Trophoblast cell (in vitro differentiated cells and primary cell): ENCODE data around the gene ZNF784.

Experiments used
- DNase-seq, 2 donors: peaks; one replicate each; pipeline ENCODE4 v3.0.0-alpha.2; 2016
- H2AFZ ChIP-seq: 2 replicates; pipeline ENCODE4 v1.6.1; 2013; ENCODE audit warnings: low read length, moderate library complexity, mild to moderate bottlenecking; ENCODE audit not compliant: insufficient read depth, poor library complexity
- H2AK5ac ChIP-seq: 2 replicates; pipeline ENCODE4 v1.6.1; 2013; ENCODE audit warnings: mild to moderate bottlenecking, low read length
- H2BK120ac ChIP-seq: 2 replicates; pipeline ENCODE4 v1.6.1; 2013; ENCODE audit warnings: low read length, mild to moderate bottlenecking, moderate library complexity; ENCODE audit not compliant: insufficient read depth, poor library complexity
- H2BK12ac ChIP-seq: 2 replicates; pipeline ENCODE4 v1.6.1; 2013; ENCODE audit warnings: mild to moderate bottlenecking, low read length, moderate library complexity
- H2BK5ac ChIP-seq: 2 replicates; pipeline ENCODE4 v1.6.1; 2013; ENCODE audit warnings: low read length, low read depth, moderate library complexity, mild to moderate bottlenecking; ENCODE audit not compliant: poor library complexity
- H3K14ac ChIP-seq: 2 replicates; pipeline ENCODE4 v1.6.1; 2013; ENCODE audit warnings: mild to moderate bottlenecking, low read length
- H3K18ac ChIP-seq: 2 replicates; pipeline ENCODE4 v1.6.1; 2013; ENCODE audit warnings: mild to moderate bottlenecking, low read length
- H3K23ac ChIP-seq: 2 replicates; pipeline ENCODE4 v1.6.1; 2013; ENCODE audit warnings: low read length
- H3K27ac ChIP-seq: 2 replicates; pipeline ENCODE4 v1.5.1; 2013; ENCODE audit warnings: low read depth, mild to moderate bottlenecking, inconsistent platforms, low read length, moderate library complexity
- H3K27me3 ChIP-seq: 2 replicates; pipeline ENCODE4 v1.6.1; 2013; ENCODE audit warnings: inconsistent platforms, mild to moderate bottlenecking, low read length, moderate library complexity; ENCODE audit not compliant: insufficient read depth
- H3K36me3 ChIP-seq, 2 experiments: 1 replicate in 1 of 2; 2 replicates in 1 of 2; pipeline ENCODE4 v1.6.1; 2013; ENCODE audit warnings: low read length in 2 of 2, mild to moderate bottlenecking in 2 of 2, moderate library complexity in 1 of 2; ENCODE audit not compliant: insufficient read depth in 2 of 2, control insufficient read depth in 1 of 2
- H3K4ac ChIP-seq: 2 replicates; pipeline ENCODE4 v1.6.1; 2013; ENCODE audit warnings: low read depth, mild to moderate bottlenecking, low read length, moderate library complexity
- H3K4me1 ChIP-seq, 2 experiments: 1 replicate in 1 of 2; 2 replicates in 1 of 2; pipeline ENCODE4 v1.6.1; 2013; ENCODE audit warnings: low read length in 2 of 2, mild to moderate bottlenecking in 2 of 2, moderate library complexity in 1 of 2; ENCODE audit not compliant: insufficient read depth in 2 of 2, control insufficient read depth in 1 of 2
- H3K4me2 ChIP-seq: 2 replicates; pipeline ENCODE4 v1.6.1; 2013; ENCODE audit warnings: inconsistent platforms, mild to moderate bottlenecking, low read length, moderate library complexity
- H3K4me3 ChIP-seq: 2 replicates; pipeline ENCODE4 v1.5.1; 2013; ENCODE audit warnings: mild to moderate bottlenecking, low read depth, low read length, inconsistent platforms
- H3K79me1 ChIP-seq: one replicate; pipeline ENCODE4 v1.6.1; 2013; ENCODE audit warnings: low read length
- H3K79me2 ChIP-seq: 2 replicates; pipeline ENCODE4 v1.6.1; 2013; ENCODE audit warnings: low read length, mild to moderate bottlenecking; ENCODE audit not compliant: control insufficient read depth, insufficient read depth, poor library complexity
- H3K9ac ChIP-seq: 2 replicates; pipeline ENCODE4 v1.6.1; 2013; ENCODE audit warnings: mild to moderate bottlenecking, low read length
- H3K9me3 ChIP-seq: 2 replicates; pipeline ENCODE4 v1.6.1; 2013; ENCODE audit warnings: low read depth, mild to moderate bottlenecking, control low read depth, inconsistent platforms, low read length; ENCODE audit not compliant: insufficient read depth
- H4K12ac ChIP-seq: 2 replicates; pipeline ENCODE4 v1.6.1; 2013; ENCODE audit warnings: low read depth, mild to moderate bottlenecking, low read length, moderate library complexity
- H4K8ac ChIP-seq: 2 replicates; pipeline ENCODE4 v1.6.1; 2013; ENCODE audit warnings: low read depth, mild to moderate bottlenecking, low read length, moderate library complexity
- H4K91ac ChIP-seq: one replicate; pipeline ENCODE4 v1.6.1; 2013; ENCODE audit warnings: low read depth, mild to moderate bottlenecking, low read length, moderate library complexity
- WGBS: extraction: QIAGEN DNeasy Blood & Tissue Kit; methylation state at CpG from one replicate; pipeline ENCODE4 v1.1.7; 2013; ENCODE audit warnings: missing lambda C conversion rate; ENCODE audit not compliant: insufficient read length, insufficient coverage; ENCODE audit errors: extremely low coverage; 5-methylcytosine and 5-hydroxymethylcytosine counted together

ZNF784 gene

GRCh38 chr19:55581145-55581822 lies 43.1 kb downstream of the ZNF784 start:
- Histone ChIP-seq H2AFZ (peak overlapping the region; percentile 61), H3K79me2 (peaks cover 13% of the 10 kb centered on the region), H2BK12ac (no peak overlapping the region), H3K4me2 (peak overlapping the region; percentile 72), H4K8ac (peak overlapping the region; percentile 93), H3K14ac (peak overlapping the region; percentile 61), H3K9ac (peak overlapping the region; percentile 18), H2AK5ac (peak overlapping the region; percentile 58), H3K79me1 (peaks cover 19% of the 10 kb centered on the region), H3K4me3 (peak overlapping the region; percentile 59), H3K27me3 (no peaks in the 10 kb centered on the region), H3K36me3 (peaks cover 25 to 26% of the 10 kb centered on the region in 2 experiments), H4K91ac (peak overlapping the region; percentile 78), H3K27ac (peak overlapping the region; percentile 11), H3K4ac (no peak overlapping the region), H3K4me1 (peaks cover 5 to 13% of the 10 kb centered on the region in 2 experiments), H3K18ac (peak overlapping the region; percentile 67), H4K12ac (peak overlapping the region; percentile 86), H3K9me3 (peaks cover 2% of the 10 kb centered on the region), H2BK5ac (peak overlapping the region; percentile 70), H3K23ac (no peak overlapping the region), H2BK120ac (peak overlapping the region; percentile 20)
- DNase-seq = peak in 1 of 2 donors; percentile 8
- WGBS = no CpG with 5 or more reads among the region's 12 CpGs

- Histone ChIP-seq H3K79me1 (peaks cover 16% of the 10 kb centered on the region), H3K9me3 (peaks cover 2% of the 10 kb centered on the region), H2AFZ (peak within 1 kb of the TSS; percentile 68), H3K18ac (peak within 1 kb of the TSS; percentile 96), H3K4me2 (peak within 1 kb of the TSS; percentile 81), H4K12ac (peak within 1 kb of the TSS; percentile 86), H4K8ac (peak within 1 kb of the TSS; percentile 94), H4K91ac (peak within 1 kb of the TSS; percentile 96), H3K4me3 (peak within 1 kb of the TSS; percentile 92), H3K14ac (peak within 1 kb of the TSS; percentile 91), H2AK5ac (peak within 1 kb of the TSS; percentile 97), H3K27ac (peak within 1 kb of the TSS; percentile 94), H2BK12ac (no peak within 1 kb of the TSS), H2BK5ac (peak within 1 kb of the TSS; percentile 86), H3K23ac (no peak within 1 kb of the TSS), H3K4ac (peak within 1 kb of the TSS; percentile 84), H2BK120ac (peak within 1 kb of the TSS; percentile 65), H3K27me3 (no peaks in the 10 kb centered on the region), H3K79me2 (peaks cover 13% of the 10 kb centered on the region), H3K36me3 (peaks cover 25 to 26% of the 10 kb centered on the region in 2 experiments), H3K4me1 (peaks cover 5 to 9% of the 10 kb centered on the region in 2 experiments), H3K9ac (peak within 1 kb of the TSS; percentile 98)
- WGBS = no CpG with 5 or more reads among the region's 24 CpGs
- DNase-seq = peak in 1 of 2 donors; percentile 19
These were observed 43.7 kb downstream of the ZNF784 start, which contains the start of gene ZNF579 for GRCh38 chr19:55580628-55581144. ZNF579 (minus strand) TSS chr19:55580848; CDS start chr19:55579639, 1,209 bp downstream.

DNA sequence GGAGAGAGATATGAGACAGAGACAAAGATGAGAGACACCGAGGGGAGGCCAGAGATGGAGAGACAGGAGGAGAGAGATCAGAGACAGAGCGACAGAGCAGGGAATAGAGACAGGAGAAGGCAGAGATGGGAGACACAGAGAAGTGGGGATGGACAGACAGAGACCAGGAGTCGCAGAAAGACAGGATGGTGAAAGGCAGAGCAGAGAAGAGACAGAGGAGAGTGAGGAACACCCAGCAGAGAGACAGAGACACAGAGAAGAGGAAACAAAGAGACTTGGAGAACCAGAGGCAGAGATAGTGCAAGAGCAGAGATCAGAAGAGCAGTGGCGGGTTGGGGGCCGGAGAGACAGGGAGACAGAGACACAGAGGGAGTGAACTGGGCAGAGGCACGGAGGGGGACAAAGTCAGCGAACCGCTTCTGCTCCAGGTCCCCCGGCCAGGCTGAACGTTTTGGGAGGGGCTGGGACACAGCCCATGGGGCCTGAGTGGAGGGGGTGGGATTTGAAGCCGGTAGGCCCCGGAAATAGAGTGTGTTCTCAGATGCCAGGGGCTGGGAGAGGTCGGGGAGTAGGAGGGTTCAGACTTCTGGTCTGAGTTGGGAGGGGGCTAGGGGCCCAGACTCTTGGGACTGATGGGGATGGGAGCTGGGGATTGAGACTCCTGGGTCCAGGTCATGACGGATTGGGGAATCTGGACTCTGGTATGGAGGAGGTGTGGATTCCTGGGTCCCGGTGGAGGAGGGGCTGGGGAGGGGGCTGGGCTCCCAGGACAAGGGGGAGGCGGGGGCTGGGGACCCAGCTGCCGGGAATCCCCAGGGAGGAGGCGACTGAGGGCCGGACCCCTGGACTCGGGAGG lies 44.4 kb downstream of the ZNF784 start:
- H3K27me3 ChIP-seq = no peaks in the 10 kb centered on the region
- H3K36me3 ChIP-seq = peaks cover 25 to 26% of the 10 kb centered on the region in 2 experiments
- H2BK12ac ChIP-seq = no peak overlapping the region
- peak overlapping the region; percentile 71 for H4K12ac ChIP-seq
- peak overlapping the region; percentile 65 for H2BK120ac ChIP-seq
- peaks cover 2% of the 10 kb centered on the region for H3K9me3 ChIP-seq
- peak overlapping the region; percentile 86 for H2BK5ac ChIP-seq
- peaks cover 11% of the 10 kb centered on the region for H3K79me2 ChIP-seq
- peak overlapping the region; percentile 81 for H3K4me2 ChIP-seq
- peak overlapping the region; percentile 94 for H4K8ac ChIP-seq
- peak overlapping the region; percentile 98 for H3K9ac ChIP-seq
- peak overlapping the region; percentile 94 for H3K27ac ChIP-seq
- peak overlapping the region; percentile 96 for H3K18ac ChIP-seq
- H3K79me1 ChIP-seq = peaks cover 13% of the 10 kb centered on the region
- H3K4ac ChIP-seq = peak overlapping the region; percentile 84
- peaks cover 3 to 7% of the 10 kb centered on the region in 2 experiments for H3K4me1 ChIP-seq
- peak overlapping the region; percentile 92 for H3K4me3 ChIP-seq
- peak overlapping the region; percentile 91 for H3K14ac ChIP-seq
- peak overlapping the region; percentile 68 for H2AFZ ChIP-seq
- H2AK5ac ChIP-seq = peak overlapping the region; percentile 97
- H3K23ac ChIP-seq = no peak overlapping the region
- no CpG with 5 or more reads among the region's 20 CpGs for WGBS
- H4K91ac ChIP-seq = peak overlapping the region; percentile 96
- DNase-seq = no peak
